ENCODE measurements around the gene MGAT5B.

Gene MGAT5B

DNA sequence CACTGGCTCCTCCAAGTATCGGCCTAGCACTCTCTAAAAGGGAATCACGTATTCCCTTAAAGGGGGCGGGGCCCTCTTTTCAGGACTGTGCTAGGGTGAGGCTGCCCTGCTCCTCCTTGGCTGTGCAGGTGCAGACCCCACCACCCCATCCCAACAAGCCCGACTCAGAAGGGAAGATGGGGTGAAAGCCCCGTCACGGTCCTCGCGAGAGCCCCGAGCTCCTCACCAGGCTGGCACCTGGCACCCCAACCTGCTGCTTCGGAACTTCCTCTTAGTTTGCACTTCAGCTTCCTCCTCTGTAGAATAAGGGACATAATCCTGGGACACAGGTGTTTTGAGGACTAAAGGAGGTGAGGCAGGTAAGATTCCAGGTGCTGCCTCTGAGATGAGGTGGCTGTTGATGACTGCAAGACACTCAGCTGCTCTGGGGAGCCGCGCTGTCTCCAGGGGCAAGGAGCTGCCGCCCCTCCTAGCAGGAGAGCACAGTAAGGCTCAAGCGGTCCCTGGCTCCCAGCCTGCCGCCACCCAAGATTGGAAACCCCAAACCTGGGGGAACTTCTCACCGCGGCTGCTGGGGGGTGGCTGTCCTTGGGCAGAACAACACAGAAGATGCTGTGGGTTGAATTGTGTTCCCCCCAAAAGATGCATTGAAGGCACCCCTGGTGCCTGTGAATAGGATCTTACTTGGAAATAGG lies 88.8 kb downstream of the MGAT5B start:
- Histone ChIP-seq H3K4me2 (ENCODE audit: low read length) (peak overlapping the region; percentile 97), H3K9me2 (replicated peaks; ENCODE audit: control insufficient read depth, low read length) (no peaks in the 10 kb centered on the region)

DNA sequence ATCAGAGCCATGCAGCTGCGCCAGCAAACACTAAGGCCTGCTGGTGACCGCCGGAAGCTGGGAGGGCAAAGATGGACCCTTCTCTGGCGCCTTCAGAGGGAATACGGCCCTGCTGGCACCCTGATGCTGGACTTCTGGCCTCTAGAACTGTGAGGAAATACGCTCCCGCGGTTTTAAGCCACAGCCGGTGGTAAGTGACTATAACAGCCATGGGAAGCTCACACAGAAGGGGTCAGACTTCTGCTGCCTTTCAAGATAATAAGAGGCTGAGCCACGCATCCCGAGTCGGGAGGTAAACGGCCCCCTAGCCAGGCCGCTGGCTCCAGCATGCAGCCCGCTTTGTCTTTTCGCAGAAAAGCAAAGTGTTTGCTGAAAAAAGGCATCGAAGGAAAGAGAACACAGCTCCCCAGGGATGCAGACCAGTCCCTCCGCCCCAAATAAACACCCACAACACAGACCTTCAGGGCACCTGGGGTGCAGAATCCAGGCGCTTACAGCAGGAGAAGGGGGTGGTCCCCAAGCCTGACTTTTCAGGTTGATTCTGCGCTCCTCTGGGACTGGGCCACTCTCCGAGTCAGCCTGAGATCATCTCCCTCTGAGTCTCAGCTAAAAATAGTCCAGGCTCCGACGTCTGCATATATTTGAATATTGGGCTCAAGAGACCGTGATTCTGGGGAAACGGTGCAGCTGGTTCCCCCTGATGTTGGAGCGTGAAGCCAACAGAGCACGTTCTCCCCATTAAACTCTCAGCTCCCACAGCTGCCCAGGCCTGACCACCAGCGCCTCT lies 89.7 kb downstream of the MGAT5B start:
- Histone ChIP-seq H3K9me2 (replicated peaks; ENCODE audit: control insufficient read depth, low read length) (no peaks in the 10 kb centered on the region), H3K4me2 (ENCODE audit: low read length) (peak overlapping the region; percentile 97), H3F3A (ENCODE audit: control insufficient read depth, insufficient read depth) (peaks cover 29% of the 10 kb centered on the region), H3K36me3 (ENCODE audit: control insufficient read depth, low read length) (peaks cover 63% of the 10 kb centered on the region), H3K9me3 (ENCODE audit: control insufficient read depth, insufficient read depth, low read length) (no peaks in the 10 kb centered on the region), H3K4me1 (ENCODE audit: control insufficient read depth, low read length) (peaks cover 63% of the 10 kb centered on the region), H3K27me3 (ENCODE audit: control insufficient read depth, low read length) (no peaks in the 10 kb centered on the region), H3K27ac (ENCODE audit: low read depth, low read length) (peak overlapping the region; percentile 92), H3K79me2 (ENCODE audit: control insufficient read depth, low read length) (peaks cover 32% of the 10 kb centered on the region), H3K4me3 (ENCODE audit: low read length) (peak overlapping the region; percentile 84), H4K20me1 (ENCODE audit: control insufficient read depth, insufficient read depth, low read depth, low read length) (no peaks in the 10 kb centered on the region)
- TF ChIP-seq, protein P1, sequence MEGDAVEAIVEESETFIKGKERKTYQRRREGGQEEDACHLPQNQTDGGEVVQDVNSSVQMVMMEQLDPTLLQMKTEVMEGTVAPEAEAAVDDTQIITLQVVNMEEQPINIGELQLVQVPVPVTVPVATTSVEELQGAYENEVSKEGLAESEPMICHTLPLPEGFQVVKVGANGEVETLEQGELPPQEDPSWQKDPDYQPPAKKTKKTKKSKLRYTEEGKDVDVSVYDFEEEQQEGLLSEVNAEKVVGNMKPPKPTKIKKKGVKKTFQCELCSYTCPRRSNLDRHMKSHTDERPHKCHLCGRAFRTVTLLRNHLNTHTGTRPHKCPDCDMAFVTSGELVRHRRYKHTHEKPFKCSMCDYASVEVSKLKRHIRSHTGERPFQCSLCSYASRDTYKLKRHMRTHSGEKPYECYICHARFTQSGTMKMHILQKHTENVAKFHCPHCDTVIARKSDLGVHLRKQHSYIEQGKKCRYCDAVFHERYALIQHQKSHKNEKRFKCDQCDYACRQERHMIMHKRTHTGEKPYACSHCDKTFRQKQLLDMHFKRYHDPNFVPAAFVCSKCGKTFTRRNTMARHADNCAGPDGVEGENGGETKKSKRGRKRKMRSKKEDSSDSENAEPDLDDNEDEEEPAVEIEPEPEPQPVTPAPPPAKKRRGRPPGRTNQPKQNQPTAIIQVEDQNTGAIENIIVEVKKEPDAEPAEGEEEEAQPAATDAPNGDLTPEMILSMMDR (IDR thresholded peaks at IDR 0.05; ENCODE audit: low read depth, low read length, poor library complexity, severe bottlenecking), result peak; percentile 8
- no peak for TF ChIP-seq EZH2phosphoT487 (IDR thresholded peaks at IDR 0.05; ENCODE audit: borderline replicate concordance, low read length)

More for the DNA sequence above, 88.8 kb downstream of the MGAT5B start:
- Histone ChIP-seq H3K4me3 (ENCODE audit: low read length) (peak overlapping the region; percentile 84), H3K79me2 (ENCODE audit: control insufficient read depth, low read length) (peaks cover 32% of the 10 kb centered on the region), H3K27me3 (ENCODE audit: control insufficient read depth, low read length) (no peaks in the 10 kb centered on the region), H3K36me3 (ENCODE audit: control insufficient read depth, low read length) (peaks cover 54% of the 10 kb centered on the region), H3K9me3 (ENCODE audit: control insufficient read depth, insufficient read depth, low read length) (no peaks in the 10 kb centered on the region), H4K20me1 (ENCODE audit: control insufficient read depth, insufficient read depth, low read depth, low read length) (no peaks in the 10 kb centered on the region), H3F3A (ENCODE audit: control insufficient read depth, insufficient read depth) (peaks cover 28% of the 10 kb centered on the region), H3K27ac (ENCODE audit: low read depth, low read length) (peak overlapping the region; percentile 92), H3K4me1 (ENCODE audit: control insufficient read depth, low read length) (peaks cover 57% of the 10 kb centered on the region)
- TF ChIP-seq EZH2phosphoT487 (IDR thresholded peaks at IDR 0.05; ENCODE audit: borderline replicate concordance, low read length), result no peak
- TF ChIP-seq, protein P1 (IDR thresholded peaks at IDR 0.05; ENCODE audit: low read depth, low read length, poor library complexity, severe bottlenecking), result no peak

GRCh38 chr17:76958974-76959373 lies 90.8 kb downstream of the MGAT5B start:
- Histone ChIP-seq H3K27ac (ENCODE audit: low read depth, low read length) (peak overlapping the region; percentile 92), H3K4me1 (ENCODE audit: control insufficient read depth, low read length) (peaks cover 69% of the 10 kb centered on the region), H3K4me2 (ENCODE audit: low read length) (peak overlapping the region; percentile 97), H3K4me3 (ENCODE audit: low read length) (peak overlapping the region; percentile 84), H3K36me3 (ENCODE audit: control insufficient read depth, low read length) (peaks cover 68% of the 10 kb centered on the region), H3K27me3 (ENCODE audit: control insufficient read depth, low read length) (no peaks in the 10 kb centered on the region), H3K9me2 (replicated peaks; ENCODE audit: control insufficient read depth, low read length) (no peaks in the 10 kb centered on the region), H3K79me2 (ENCODE audit: control insufficient read depth, low read length) (peaks cover 37% of the 10 kb centered on the region), H4K20me1 (ENCODE audit: control insufficient read depth, insufficient read depth, low read depth, low read length) (no peaks in the 10 kb centered on the region), H3K9me3 (ENCODE audit: control insufficient read depth, insufficient read depth, low read length) (no peaks in the 10 kb centered on the region), H3F3A (ENCODE audit: control insufficient read depth, insufficient read depth) (peaks cover 26% of the 10 kb centered on the region)
- TF ChIP-seq, protein P1 (IDR thresholded peaks at IDR 0.05; ENCODE audit: low read depth, low read length, poor library complexity, severe bottlenecking), result no peak
- no peak for TF ChIP-seq EZH2phosphoT487 (IDR thresholded peaks at IDR 0.05; ENCODE audit: borderline replicate concordance, low read length)

Data from DOHH2 (cell line).